HG03571 (cell line): Measurements from ENCODE around the gene PBRM1.
"Not testable (repeated sequence)": the region's sequence is repeated elsewhere in the genome, so short reads cannot be mapped to it uniquely, and the experiment has no call there.

Source experiments
- ATAC-seq: cut with Tn5 transposase; IDR thresholded peaks from one replicate; pipeline ENCODE4 v1.9.1; 2021; ENCODE audit not compliant: unreplicated experiment

The PBRM1 gene

DNA sequence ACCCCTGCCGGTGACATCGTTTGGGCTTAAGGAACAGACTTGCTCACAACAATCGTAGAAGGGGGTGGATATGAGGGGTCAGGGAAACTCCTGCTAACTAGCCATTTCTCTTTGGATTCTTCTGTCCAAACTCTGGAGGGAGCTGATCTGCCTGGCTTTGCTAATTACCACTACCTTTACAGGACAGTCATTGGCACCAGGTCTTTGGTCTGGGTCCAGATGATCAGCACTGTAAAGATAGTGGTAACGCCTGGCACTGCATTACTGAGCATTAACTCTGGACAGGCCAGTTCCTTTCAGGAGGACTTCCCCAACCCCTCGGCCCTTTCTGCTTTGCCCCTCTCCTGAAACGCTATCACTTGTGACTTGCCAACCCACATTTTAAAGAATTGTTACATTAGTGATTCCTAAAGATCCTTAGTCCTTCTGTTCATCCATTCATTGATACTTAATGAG lies 148.5 kb downstream of the PBRM1 start:
- no peak for ATAC-seq

DNA sequence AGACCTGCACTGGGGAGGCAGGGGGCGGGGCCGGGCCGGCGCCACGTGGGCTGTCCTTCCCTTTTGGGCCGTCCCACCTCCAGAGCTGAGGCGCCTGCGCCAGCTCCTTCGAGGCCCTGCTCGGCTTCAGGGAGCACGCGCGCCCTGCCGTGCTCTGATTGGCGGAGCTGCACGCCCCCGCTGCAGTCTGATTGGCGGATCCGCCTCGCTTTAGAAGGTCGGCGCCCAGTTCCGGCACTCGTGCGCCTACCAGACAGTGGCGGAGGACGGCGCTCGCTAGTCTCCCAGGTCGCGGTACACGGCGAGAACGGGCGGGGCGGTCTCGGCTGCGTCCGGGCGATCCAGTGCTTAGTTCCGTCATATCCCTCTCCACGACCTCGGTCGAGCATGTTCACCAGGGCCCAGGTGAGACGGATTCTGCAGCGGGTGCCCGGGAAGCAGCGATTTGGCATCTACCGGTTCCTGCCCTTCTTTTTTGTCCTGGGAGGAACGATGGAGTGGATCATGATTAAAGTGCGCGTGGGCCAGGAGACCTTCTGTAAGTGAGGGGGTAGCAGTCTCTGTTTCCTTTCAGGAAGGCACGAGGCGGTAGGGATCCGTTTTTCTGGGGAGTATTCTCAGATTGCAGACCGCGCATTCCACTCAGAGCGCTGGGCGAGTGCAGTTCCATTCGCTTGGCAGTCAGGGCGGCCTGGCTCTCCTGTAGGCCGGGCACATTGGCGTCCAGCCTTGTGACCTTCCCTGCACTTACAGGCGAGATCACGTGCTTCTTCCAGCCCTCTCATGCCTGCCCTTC lies 149.1 kb downstream of the PBRM1 start, which contains the start of gene UQCC5:
Gene UQCC5 (plus strand): TSS at position 237 of the 796 bp plus-strand sequence. CDS start 151 bp downstream, at position 388.
- ATAC-seq, result peak; percentile 81

DNA sequence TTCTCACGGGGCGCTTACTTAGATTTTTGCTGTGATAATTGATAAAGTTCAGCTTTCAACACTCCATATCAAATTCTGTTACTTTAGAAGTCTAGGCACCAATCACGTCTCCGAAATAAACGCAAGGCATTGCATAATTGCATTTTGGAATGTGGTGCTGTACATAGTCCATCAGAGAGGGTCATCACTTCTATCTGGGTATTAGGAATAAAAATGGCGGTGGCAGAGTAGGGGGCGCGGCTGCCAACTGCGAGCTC lies 149.7 kb downstream of the PBRM1 start:
- no peak for ATAC-seq

DNA sequence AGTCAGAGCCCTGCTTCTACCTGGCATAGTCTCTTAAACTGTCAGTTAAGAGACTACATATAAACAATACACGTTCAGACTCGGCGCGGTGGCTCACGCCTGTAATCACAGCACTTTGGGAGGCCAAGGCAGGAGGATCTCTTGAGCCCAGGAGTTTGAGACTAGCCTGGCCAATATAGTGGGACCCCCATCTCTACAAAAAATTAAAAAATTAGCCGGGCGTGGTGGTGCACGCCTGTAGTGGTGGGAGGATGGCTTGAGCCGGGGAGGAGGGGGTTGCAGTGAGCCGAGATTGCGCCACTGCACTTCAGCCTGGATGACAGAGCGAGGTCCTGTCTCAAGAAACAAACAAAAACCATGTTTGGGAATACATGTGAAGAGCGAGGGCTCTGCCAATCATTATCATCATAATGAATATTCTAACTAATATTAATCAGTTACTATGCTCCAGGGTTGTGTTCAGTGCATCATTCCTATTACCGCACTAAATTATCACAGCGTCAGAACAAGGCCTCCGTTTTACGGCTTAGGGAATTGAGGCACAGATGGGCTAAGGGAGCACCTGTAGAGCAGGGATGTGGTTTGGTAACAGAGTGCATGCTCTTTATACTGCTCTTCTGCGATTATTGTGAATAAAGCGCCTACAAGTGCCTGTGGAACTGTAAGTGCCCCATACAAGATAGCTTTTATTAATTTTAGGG lies 150.2 kb downstream of the PBRM1 start:
- ATAC-seq, result no peak

DNA sequence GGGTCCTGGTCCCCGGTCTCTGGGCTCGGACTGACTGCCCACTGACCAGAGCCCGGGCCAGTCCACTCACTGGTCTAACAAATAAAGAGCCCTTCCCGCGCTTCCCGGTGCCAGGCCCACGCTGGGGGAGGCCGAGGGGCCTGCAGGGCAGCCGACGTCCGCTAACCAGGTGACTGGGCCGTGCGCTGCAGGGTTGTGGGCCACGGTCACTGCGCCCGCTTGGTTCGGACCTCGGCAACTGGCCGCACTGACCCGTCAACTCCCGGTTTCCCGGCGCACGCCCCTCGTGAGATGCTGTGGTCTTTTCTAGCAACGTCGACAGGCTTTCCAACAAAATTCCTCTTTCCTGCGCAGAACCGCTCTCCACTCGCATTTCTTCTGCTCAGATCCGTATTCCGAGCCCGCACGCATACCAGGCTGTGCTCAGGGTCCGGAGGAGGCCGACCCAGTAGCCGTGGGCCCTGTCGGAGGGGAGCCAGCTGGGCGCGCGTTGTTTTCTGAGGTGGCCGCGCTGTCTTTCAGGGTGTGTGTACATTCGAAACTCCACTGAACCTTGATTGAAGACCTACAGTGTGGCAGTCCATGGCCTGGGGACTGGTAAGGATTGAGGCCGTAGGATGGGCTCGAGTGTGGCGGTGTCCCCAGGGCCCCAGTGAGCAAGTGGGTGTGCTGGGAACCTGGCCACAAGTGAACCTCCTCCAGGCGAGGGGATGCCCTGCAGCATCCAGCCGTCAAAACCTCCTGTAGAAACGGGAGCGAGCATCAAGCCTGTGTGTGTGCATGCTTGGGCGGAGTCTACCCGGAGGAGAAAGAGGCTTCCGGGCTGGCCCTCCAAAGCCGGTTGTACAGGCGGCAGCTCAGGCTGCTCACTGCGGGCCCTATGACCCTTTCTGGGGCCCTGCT lies 151.2 kb downstream of the PBRM1 start:
- ATAC-seq, result no peak

DNA sequence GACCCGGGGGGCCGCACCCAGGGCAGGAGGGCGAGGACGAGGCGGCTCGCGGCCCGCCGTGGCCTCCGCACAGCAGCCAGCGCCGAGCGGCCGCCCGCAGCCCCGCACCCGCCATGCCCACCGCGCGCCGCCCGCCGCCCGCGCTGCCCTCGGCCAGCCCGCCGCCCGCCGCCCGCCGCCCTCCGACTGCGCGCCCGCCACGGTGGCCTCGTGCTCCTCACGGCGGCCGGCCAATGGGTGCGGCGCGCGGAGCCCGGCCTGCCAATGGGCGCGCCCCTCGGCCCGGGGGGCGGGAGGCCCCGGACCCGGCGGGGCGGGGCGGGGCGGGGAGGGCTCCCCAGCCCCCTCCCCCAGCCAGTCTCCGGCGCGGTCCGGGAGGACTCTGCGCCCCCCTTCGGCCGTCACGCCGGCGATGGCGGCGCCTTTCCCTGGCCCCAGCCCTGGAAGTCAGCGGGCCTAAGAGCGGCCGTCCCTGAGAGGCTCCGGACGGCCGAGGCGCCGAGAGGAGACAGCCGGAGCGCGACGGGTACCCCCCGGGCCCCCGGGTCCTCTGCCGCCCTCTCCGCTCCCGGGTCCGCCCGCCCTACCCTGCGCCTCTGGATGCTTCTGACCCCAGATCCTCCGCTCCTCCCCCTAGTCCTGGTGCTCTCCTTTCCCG lies 152.0 kb downstream of the PBRM1 start, which contains the start of gene NT5DC2:
Gene NT5DC2 (minus strand): TSS at position 235 of the 658 bp plus-strand sequence. CDS start 120 bp downstream, at position 115.
- ATAC-seq, result no peak

DNA sequence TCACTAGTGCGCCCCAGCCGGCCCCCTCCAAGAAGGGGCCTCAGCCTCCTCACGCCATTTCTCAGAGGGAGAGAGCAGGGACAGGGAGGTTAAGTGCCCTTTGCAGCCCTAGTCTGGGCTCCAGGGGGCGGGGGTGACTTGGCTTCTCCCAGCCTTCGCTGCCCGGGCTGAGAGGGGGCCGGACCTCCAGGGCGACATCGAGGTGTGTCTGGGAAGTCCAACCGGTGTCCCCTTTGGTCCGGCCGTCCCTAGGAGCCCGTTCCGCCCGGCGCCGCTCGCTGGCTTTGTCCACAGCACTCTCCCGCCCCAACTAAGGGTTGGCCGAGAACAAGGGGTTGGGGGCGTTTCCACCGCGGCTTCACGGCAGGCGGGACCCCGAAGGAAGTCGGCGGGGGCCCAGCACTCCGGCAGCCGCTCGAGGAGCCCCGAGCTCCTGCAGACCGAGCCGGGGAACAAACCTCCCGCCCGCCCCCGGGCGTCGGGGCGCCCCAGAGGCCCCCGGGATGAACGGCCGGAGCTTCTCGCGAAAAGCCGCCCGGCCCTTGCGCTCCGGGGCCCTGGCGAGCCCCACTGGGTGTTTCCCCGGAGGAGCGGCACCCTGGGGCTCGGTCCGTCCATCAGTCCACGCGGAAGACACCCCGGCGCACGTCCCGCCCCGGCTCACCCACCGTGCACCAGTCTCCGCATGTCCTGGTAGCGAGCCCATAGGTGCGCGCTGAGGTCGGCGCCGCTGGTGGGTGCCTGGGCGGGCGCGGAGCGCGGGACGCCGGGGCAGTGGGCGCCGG lies 152.7 kb downstream of the PBRM1 start:
- no peak for ATAC-seq

DNA sequence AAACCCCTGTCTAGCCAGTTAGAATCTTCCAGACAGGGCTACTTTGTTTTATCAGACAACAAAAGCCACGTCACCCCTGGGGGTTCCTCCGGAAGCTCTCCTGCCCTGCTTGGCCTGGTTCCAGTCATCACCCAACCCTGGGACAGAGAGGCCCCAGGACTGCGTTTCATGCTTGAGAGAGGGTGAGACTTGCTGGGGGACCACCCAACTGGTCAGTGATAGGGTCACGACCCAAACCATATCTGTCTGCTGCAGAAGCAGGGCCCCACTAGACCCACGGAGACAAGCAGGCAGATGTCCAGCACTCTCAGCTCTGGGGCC lies 153.2 kb downstream of the PBRM1 start:
- no peak for ATAC-seq

DNA sequence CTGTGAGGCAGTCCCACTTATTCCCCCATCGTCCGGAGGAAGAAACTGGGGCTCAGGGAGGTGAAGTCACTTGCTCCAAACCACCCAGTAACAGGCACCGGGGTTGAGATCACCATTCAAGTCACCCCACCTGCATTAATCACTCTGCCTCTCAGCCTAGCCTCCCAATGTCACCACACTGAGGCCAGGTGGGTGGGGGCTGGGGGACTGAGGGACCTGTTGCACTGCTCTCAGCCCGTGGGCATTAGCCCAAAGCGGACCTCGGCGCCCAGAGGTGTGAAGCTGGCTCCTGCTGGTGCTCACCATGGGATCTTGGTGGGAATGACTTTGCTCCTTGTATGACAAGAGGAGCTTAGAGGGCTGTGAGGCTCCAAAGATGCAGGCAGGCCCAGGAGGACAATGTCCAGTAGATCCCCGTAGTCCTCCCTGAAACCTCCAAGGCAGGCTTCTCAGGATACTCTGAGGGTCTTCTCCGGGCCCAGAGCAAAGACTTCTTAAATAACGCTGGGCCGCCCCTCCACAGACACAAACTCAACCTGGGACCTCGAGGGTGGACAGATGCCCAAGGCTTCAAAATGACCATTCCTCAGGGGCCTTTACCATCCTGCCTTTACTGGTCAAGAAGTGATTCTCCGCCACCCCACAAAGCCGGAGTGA lies 153.7 kb downstream of the PBRM1 start:
- ATAC-seq, result no peak

DNA sequence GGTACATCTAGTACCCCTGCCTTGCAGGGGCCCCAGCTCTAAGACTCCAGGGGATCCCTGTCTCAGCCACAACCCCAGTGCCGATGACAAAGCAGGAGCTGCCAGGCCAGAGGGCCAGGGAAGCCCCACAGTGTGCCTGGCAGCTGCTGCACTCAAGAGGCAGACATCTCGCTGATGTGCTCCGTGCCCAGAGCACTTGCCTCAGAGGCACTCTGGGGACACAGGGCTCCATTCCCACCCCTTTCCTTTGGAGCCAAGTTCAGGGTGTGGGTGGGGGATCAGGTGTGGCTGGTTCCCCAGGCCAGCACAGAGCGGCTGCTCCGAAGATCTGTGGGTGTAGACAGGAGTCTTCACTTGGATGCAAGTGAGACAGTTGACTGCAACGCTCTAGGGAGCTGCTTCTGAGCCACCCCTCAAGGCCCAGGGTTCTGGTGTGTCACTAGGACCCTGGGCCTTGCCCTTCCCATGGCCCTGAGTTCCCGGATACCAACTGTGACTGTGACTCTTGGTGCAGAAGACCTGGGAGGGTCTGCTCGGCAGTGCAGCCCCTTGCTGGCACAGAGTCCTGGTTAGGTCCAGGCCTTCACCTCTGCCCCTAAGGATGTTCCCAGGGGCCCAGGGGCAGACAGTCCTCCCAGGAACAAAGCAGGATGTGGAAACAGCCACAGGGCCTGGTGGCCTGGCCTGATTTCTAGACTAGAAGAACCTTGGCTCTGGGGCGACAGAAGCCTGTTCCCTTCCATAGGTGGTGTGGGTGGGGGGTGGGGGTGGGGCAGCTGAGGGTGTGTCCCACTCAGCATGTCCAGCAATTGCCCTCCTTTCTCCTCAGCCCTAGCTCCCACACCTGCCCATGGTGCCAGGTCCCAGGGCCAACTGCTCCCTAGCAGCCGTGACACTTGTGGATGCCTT lies 154.5 kb downstream of the PBRM1 start:
- no peak for ATAC-seq

DNA sequence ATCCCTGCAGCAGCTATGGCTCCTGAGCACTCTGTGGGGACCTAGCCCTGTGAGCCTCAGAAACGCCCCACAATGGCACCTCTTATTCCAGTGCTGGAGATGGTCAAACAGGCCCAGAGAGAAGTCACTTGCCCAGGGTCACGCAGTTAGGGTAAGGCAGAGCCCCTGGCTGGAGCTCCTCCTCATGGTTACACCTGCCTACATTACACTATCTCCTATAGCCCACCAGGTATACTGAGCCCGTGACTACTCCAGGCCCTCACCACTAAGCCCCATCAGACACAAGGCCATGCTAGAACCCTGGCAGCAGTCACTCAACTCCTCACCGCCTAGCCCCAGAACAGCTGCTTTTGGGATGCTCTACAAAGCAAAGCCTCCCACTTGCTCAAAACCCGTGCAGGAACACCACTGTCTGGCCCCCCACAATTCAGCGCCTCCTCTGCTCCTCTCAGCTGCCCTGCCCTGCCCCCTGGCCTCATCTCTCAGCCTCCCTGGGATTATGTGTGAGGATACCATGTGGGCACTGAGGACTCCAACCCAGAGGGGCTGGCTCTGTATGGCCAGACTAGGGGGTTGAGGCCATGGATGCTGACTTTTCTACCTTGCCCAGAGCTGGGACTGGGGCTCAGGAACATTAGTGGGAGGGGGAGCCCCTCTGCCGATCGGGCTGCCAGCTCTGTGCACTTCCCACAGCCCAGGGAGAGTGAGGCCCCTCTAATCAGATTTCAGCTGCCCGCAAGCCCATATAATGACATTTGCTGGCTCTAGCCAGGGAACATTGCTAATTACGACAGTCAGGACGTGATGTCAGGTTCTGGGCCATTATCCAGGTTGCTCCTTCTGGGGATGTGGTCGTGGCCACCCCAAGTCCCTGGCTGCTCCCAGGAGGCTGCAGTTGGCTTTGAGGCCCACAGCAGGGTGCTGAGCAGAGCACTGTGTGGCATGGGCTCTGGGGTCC lies 156.1 kb downstream of the PBRM1 start:
- no peak for ATAC-seq

DNA sequence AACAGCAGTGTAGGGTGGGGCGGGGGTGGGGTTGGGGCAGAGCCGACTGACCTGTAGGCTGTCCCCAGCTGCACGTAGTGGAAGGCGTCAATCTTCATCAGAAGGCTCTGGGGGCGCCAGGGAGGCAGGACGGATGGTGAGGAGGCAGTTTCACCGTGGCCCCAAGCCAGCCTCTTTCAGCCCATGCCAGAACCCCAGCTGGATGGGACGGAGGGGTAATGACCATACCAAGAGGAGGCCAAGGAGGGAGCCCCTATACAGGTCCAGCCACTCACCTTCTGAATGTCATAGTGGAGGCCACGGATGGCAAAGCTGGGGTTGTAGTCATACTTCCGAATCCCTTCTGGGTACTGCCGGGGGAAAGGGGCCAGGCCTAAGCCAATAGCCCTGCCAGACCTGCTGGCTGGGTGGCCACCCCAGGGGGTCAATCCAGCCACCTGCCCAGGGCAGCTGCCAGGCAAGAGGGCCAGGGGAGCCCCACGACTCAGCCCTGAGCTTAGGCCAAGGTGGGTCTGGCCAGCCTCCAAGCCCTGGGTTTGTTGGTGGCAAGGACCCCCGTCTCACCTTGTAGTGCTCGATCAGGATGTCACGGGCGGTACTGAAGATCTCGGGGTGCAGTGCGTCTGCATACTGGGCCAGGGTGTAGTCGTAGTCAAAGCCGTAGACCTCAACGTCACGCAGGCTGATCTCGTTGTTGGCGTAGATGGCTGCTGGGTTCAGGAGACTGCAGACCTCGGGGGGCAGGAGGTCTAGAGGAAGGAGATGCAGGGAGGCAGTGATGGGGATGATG lies 156.9 kb downstream of the PBRM1 start:
- ATAC-seq, result no peak

DNA sequence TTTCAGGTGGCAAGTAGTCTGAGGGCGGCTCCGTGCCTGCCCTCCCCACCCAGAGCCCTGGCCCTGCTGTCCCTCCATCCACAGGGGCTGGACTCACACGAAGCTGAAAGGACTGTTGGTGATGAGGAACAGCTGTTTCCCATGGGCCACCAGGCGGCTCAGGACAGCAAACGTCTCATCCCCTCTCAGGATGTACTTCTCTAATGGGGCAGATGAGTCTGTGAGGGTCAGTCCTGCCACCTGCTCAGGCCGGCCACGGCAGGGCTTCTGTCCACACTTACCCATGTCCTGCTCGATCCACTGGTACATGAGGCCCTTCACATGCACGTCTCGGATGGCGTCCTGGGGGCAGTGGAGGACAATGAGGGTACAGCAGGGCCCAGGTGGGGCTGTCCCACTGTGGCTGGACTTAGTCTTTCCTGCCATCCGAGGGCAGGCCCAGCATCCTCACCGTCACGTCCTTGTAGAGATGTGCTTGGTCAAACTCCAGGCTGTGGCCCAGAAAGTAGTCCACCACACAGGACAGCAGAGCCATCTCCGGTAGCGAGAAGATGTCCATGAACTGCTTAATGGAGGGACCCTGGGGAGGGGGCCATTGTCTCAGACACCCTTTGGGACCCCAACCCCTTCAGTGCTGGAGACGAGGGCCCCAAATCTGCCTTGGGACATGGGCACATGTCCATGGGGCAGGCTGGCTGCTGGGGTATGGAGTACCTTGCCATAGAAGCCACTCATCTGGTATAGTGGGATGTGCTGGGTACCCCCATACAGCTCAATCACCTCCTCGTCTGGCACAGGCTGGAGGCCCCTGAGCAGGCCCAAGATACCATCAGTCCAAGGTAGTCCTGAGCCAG lies 157.8 kb downstream of the PBRM1 start:
- no peak for ATAC-seq

DNA sequence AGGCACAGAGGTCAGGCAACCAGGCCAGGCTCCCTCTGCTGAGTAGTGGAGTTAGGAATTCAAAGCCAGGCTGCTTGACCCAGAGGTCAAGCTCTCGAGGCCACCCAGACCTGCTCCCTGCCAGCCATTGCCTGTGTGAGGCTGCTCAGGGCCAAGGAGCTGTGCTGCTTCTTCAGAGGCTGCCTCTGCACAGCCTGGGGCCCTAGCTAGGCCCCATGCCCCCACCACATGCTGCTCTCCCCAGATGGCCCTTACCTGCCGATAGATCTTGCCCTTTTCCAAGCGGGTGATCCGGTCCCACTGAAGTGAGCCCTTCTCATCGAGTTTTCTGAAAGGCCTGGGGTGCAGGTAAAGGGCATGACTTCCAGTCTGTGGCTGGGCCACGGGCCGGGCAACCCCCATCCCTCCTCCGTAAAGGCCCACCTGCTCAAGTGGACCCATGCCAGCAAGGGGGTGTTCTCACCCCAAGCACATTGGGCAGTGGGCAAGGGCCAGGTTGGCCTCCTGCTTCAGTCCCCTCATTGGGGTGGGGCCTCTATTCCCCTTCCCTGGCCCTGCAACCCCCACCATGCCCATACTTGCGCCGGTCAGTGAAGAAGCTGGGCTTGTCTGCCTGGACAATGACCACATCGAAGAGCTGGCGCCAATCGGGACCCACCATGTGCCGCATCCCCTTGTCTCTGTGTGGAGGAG lies 158.5 kb downstream of the PBRM1 start:
- no peak for ATAC-seq

DNA sequence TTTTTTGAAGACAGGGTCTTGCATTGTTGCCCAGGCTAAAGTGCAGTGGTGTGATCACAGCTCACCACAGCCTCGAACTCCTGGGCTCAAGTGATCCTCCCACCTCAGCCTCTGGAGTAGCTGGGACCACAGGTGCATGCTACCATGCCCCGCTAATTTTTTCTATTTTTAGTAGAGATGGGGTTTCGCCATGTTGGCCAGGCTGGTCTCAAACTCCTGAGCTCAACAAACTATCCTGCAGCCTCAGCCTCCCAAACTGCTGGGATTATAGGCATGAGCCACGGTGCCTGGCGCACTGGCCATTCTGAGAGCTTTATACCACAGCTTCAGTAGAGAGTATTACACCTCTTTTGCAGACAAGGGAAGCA lies 159.1 kb downstream of the PBRM1 start:
- not testable (repeated sequence) for ATAC-seq
